ENCODE measurements around the gene NHS.

NHS gene

DNA sequence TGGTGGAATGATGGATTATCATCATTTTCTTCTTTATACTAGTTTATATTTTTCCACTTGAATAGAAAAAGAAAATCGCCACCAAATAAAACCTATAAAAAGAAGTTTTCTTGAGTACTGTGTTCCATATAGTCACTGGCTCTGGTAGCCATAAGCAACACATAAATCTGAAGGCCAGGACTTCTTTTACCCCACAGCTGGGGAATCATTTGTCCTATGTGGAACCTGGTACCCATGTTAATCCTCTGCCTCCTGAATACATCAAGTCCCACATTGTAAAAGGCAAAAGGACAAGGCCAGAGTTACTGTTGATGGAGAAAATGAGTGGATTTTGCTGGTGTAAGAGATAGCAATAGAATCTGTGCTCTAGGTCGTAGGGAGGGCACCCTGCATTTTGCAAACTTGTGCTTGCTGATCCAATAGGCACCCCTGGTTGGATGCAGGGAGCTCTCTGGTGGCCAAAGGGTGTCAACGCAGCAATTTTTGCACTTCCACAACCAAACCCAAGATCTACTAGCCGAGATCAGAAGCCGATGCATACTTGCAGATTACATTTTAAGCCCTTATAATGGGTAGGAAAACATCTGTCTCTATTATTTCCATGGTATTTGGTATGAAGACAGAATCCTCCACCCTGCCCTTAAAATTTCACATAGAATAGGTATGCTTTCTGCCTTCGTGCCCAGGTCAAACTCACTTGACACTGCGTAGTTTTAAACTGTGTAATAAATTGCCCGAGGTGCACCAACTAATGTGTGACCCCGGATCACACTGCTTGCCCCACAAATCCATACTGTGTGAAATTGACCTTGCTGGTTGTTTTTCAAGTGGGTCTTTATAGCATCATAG lies 216.1 kb downstream of the NHS start:
- DNase-seq (ENCODE audit: low spot score) = peak; percentile 51

DNA sequence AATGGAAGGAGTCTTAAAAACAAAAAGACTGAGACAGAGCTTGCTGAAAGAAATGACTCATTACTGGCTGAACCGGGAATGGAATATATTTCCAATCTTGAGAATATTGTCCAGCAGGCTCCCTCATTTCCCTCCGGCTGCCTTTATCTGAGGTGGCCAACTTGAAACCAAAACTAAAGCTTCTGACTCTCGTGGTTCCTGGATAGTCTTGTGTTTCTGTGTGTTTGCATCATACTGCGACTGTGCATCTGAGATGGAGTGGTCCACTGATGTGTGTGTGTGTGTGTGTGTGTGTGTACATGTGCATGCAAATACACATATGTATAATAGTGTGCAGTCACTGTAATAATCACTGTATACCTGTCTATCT lies 216.7 kb downstream of the NHS start:
- DNase-seq (ENCODE audit: low spot score) = no peak

- DNase-seq (ENCODE audit: low spot score) = no peak
These were observed 217.1 kb downstream of the NHS start for GRCh38 chrX:17592117-17592516.

DNA sequence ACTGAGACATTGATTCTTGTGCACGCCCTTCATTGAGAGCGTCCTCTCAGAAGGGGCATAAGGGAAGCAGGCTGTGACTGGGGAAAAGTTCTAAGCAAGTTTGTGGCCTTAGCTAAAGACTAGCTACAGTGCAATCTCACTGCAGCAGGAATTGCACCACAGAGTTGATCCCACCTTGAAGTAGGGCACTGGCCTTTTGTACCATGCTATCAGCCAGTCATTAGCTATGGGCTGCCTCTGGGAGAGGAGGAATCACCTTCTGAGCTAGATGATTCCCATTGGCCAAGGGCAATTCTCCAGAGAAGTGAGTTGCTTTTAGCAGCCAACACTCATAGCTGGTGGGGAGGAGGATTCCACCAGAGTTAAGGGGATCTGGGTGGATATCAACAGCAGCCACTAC lies 219.7 kb downstream of the NHS start:
- no peak for DNase-seq (ENCODE audit: low spot score)

- DNase-seq (ENCODE audit: low spot score) = no peak
These were observed 220.5 kb downstream of the NHS start for GRCh38 chrX:17595456-17596035.

DNA sequence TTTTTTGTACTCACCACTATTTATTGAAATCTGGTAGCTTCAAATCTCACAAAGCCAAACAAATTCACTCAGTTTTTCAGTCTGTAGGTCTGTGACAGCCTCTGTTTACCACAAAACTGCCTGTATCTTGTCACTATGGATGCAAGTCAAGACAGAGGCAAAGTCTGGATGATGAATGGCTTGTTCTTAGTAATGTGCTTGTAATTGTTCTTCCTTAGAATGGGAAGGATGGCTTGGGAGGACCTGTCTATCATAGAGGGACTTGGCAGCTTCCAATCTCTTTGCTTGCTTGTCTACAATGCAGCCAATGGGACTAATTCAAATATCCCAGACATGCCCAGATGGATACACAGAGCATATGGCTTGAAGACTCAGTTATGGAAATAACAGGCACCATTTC lies 221.1 kb downstream of the NHS start:
- DNase-seq (ENCODE audit: low spot score) = no peak

DNA sequence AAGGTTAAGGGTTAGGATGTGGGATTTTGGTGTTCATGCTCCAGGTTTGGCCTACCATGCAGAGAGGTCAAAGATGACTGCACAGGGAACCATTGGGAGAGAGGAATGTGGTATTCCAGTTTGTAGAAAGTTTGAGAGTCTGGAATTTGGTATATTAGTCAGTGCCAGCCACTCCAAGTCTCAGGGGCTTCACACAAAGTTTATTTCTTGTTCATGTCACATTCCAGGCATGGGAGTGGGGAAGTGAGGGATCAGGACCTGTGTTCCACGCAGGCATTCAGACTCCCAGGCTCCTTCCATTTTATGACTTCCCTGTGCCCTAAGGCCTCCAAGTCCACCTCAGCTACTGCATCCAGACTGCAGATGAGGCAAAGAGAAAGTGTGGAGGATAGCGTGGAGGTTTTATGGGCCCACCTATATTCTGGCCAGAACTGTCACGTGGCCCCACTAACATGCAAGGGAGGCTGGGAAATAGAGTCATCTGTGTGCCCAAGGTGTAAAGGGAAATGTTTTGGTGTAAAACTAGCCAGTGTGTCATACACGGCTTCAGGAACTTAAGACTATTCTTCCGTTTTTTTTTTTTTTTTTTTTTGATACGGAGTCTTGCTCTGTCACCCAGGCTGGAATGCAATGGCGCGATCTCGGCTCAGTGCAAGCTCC lies 221.7 kb downstream of the NHS start:
- no peak for DNase-seq (ENCODE audit: low spot score)

- no peak for DNase-seq (ENCODE audit: low spot score)
These were observed 222.3 kb downstream of the NHS start for GRCh38 chrX:17597327-17597726.

GRCh38 chrX:17597836-17598439 lies 222.9 kb downstream of the NHS start:
- no peak for DNase-seq (ENCODE audit: low spot score)

DNA sequence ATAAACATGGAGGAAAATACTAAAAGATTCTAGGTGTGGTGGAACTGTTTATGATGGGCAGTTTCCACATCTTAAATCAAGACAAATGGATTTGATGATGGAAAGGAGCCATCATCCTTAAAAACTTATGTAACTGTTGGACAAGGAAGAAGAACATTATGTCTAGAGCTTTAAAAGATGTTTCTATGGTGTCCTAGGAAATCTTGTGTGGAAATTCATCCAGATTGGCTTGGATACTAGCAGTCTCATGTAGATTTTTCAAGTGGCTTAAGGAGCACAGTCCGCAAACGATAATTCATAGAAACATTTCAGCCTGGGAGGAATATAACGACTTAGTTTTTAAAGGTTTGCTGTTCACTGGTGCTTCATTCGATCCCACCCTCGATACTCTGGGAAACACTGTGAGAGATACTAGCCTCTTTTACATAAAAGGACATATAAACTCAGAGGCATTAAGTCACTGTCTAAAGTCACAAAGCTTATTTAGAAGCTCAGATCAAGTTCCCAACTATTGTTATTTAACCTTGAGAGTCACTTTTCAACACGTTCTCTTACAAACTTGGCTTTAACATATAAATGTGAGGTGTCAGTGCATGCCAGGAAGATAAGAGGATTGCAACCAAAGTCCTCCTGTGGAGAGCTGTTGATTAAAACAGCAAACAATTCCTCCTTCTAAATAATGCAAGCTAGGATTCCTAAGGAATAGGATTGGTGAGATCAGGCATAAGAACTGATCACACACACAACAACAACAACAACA lies 226.6 kb downstream of the NHS start:
- no peak for DNase-seq (ENCODE audit: low spot score)

DNA sequence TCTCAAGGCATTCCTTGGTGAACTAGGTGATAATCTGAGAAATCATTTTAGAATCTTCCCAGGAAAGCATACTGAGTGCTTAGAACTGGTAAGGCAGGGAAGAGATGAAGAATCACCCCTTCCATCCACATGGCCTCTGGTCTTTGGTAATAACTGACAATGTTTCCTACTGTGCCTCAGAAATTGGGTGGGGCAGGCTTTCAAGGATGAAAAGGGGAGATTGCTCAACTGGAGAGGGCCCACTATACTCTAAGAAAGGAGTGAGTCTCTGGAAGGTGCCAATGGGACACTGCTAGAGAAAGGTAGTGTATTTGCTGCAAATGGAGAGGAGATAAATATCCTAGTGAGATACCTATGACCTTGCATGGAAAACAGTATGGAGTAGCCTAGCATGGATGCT lies 227.2 kb downstream of the NHS start:
- no peak for DNase-seq (ENCODE audit: low spot score)

- no peak for DNase-seq (ENCODE audit: low spot score)
These were observed 228.2 kb downstream of the NHS start for GRCh38 chrX:17603196-17603595.

DNA sequence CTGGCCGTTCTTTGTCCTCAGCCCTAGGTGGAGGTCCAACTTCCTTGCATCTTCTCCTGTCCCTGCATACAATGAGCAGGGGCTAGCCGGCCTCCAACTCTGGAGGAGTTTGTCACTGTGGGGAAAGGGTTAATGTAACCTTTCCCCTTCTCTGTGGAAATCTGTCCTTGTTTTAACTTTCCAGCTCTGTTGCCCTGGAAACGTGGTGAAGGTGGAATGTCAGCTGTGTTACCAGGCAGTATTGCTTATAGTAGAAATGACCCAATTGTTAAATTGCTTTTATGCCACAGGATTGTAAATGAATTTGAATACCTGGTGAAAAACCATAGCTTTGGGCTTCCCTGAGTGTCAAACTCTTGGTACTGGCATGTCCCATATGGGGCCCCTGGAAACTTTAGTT lies 230.7 kb downstream of the NHS start:
- no peak for DNase-seq (ENCODE audit: low spot score)

- DNase-seq (ENCODE audit: low spot score) = no peak
These were observed 231.2 kb downstream of the NHS start for GRCh38 chrX:17606231-17606630.

- DNase-seq (ENCODE audit: low spot score) = no peak
These were observed 233.9 kb downstream of the NHS start for GRCh38 chrX:17608888-17609287.

DNA sequence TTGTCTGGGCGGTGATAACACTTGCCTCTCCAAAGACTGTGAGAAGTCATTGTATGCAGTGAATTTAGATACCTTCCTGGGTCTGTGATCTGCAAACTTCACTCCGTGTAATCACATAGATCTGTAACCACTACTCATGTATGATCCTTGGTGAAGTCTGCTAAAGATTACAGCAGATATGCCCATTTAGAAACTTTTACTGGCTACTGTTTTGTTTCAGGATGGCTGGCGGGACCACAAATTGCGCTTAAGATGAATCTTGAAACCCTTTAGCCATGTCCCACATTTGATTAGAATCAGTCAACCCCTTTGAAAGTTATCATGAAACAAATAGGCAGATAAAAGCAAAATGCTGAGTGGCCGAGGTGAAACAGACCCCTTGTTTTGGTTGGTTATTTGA lies 235.8 kb downstream of the NHS start:
- no peak for DNase-seq (ENCODE audit: low spot score)

DNA sequence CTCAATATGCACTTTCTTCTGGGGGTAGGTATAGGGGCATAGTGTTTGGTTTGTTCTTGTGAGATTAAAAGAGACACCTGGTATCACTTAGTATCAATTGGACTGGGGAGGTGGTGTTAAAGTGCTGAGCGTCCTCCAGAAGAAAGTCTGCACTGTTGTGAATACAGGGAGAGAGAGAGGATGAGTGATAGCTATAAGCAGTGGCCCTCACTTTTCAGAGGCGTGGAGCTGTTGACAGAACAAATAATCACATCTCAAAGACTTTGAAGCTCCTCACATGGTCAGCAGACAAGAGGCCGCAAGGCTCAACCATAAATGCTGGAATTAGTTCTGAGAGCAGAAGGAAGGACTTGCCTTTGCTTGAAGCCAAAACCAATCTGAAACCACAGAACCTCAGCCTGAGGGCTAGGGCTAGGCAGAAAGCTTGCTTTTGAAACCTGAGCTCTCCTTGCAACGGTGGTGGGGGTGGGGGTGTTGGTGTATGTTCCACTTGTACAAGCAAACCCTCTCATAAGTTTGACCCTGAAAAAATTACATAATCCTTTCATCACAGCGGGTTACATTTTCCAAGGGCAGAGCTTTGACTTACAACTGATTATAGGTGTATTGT lies 239.1 kb downstream of the NHS start:
- no peak for DNase-seq (ENCODE audit: low spot score)

- DNase-seq (ENCODE audit: low spot score) = no peak
These were observed 241.9 kb downstream of the NHS start for GRCh38 chrX:17616936-17617335.

GRCh38 chrX:17617806-17618205 lies 242.8 kb downstream of the NHS start:
- no peak for DNase-seq (ENCODE audit: low spot score)

DNA sequence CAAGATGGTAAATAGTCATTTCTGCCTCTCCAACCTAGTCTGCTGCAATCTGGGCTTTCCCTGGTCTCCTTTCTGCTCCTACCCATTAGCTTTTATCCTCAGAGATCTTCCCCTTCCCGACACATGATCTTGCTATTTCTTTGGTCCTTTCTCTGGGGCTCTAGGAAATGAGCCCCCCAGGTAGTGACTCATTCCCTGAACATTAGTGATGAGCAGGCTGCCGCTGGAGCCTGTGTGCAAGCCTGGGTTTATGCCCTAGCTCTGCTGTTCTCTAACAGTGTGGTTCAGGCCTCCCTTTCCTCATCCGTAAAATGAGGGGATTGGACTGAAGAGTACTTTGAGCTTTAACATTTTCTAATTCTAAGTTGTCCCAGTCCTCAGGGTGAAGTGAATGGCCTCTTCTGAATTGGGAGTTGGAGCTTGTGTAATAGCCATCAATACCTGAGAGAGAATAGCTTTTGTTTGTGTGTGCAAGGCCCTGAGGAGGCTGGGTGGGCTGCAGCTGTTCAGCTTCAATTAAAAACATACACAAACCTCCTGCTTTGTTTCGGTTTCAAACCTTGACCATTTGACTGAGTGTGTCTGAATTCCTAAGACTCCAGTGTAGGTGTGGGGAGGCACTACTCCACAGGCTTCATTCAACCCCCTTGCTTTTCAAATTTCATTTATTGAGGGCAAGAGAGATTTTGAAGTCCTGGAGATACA lies 246.7 kb downstream of the NHS start:
- DNase-seq (ENCODE audit: low spot score) = no peak

DNA sequence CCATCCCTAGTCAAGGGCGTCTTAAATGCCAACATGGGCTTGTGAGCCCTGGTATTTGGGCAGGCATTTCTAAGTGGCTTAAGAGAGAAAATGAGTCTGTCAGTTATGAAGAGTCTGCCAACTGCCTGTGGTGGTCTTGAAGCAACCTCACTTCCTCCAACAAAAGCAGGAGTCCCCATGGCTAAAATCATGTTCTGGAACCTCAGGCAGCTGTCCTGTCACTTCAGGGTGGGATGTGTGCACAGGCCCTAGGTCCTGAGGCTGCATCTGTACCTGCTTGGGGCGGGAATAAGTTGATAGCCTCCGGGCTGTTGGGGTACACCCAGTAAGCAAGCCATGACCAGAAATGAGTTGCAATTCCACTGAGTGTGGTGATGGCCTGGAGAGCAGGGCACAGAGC lies 247.3 kb downstream of the NHS start:
- DNase-seq (ENCODE audit: low spot score) = no peak

Data from NAMALWA (cell line).